GM18909 (cell line): ENCODE measurements around the gene SH3PXD2A.

ENCODE experiments used
- ATAC-seq: cut with Tn5 transposase; IDR thresholded peaks from one replicate; pipeline ENCODE4 v1.9.1; 2021; ENCODE audit warnings: mild to moderate bottlenecking; ENCODE audit not compliant: unreplicated experiment, poor library complexity

SH3PXD2A gene

GRCh38 chr10:103836861-103837260 is 18.5 kb downstream of the SH3PXD2A start:
- ATAC-seq, result no peak

- ATAC-seq, result no peak
Observed at GRCh38 chr10:103836273-103836672, 19.1 kb downstream of the SH3PXD2A start.

- ATAC-seq, result no peak
Observed at GRCh38 chr10:103835096-103836050, 20.0 kb downstream of the SH3PXD2A start.

DNA sequence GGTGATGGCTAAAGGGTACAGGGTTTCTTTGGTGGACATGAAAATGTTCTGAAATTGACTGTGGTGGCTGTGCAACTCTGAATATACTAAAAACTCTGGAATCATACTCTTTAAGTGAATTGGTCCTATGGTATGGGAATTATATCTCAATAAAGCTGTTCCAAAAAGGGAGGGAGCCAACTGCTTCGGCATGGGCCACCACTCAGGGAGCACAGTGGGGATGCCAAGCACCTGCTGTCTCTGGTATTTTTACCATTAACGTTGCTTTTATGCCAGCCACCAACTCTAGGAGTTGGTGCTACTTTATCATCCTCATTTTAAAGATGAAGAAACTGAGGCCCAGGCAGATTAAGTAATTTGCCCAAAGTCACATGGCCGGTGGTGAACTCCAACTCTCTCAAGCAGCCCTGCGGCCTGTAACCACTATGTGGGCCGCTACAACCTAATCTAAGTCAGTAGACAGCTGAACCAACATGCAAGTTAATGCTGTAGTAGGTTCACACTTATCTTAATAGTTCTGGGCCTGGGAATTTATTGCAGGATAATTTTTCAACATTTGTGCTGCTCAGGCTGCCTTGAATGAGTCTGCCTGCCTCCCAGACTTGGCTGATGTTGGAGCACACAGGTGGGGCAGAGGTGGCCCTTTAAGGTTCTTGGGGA is 20.8 kb downstream of the SH3PXD2A start:
- no peak for ATAC-seq

GRCh38 chr10:103833731-103834365 is 21.5 kb downstream of the SH3PXD2A start:
- ATAC-seq, result no peak

- ATAC-seq, result no peak
Observed at GRCh38 chr10:103832806-103833205, 22.6 kb downstream of the SH3PXD2A start.

DNA sequence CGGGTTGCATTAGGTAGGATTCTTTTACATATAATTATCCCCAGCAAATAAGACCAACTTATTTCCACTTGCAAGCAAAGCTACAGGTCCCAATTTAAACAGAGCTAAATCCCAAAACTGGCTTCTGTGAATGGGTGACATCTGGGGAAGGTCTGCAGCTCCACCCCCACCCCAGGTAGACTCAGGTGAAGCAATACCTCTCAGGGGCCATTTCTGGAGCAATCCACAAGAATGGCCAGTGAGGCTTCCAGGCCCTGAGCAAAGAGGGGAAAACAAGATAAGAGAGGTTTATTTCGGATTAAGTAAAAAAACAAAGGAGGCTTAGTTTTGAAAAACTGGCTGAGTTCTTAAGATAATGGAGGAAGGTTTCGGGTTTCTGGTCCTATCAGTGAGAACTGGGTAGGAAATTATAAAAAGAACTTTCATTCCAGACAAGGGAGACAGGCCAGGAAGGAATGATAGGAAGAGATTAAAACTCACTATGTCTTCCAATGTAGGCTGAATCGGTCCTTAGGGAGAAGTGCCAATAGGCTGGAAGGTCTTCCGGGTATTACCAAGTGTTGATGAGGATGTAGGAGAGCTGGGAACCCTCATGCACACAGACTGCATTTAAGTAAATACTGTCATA is 25.4 kb downstream of the SH3PXD2A start:
- ATAC-seq, result no peak

- no peak for ATAC-seq
Observed at GRCh38 chr10:103829278-103829677, 26.1 kb downstream of the SH3PXD2A start.

DNA sequence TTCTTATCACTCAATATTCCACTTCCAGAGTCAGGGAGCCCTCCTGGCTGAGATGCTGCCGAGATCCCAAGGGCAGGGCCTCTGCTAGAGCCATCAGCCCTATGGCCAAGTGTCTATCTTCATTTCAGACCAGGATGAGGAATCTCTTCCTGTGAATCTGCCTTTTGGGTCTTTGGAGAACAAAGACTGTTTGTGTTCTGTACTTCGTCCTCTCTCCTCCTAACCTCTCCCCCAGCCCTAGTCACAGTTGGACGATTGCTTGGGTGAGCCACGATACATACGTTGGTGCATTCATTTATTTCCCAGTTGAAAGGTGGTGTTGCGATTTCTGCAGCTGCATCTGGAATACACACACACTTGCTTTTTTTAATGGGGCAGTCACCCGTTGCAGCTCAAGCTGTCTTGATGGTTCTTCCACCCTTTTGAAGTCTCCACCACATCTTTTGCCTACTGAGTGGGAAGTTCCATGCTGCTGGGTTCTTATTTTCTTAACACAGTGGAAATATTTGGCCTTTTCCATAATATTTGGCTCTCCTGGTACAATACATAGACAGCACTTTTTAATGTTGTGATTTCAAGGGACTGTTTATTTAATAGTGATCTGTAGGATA is 26.7 kb downstream of the SH3PXD2A start:
- no peak for ATAC-seq

- ATAC-seq, result no peak
Observed at GRCh38 chr10:103828107-103828506, 27.3 kb downstream of the SH3PXD2A start.

- no peak for ATAC-seq
Observed at GRCh38 chr10:103826885-103827284, 28.5 kb downstream of the SH3PXD2A start.

- ATAC-seq, result no peak
Observed at GRCh38 chr10:103824281-103824680, 31.1 kb downstream of the SH3PXD2A start.

DNA sequence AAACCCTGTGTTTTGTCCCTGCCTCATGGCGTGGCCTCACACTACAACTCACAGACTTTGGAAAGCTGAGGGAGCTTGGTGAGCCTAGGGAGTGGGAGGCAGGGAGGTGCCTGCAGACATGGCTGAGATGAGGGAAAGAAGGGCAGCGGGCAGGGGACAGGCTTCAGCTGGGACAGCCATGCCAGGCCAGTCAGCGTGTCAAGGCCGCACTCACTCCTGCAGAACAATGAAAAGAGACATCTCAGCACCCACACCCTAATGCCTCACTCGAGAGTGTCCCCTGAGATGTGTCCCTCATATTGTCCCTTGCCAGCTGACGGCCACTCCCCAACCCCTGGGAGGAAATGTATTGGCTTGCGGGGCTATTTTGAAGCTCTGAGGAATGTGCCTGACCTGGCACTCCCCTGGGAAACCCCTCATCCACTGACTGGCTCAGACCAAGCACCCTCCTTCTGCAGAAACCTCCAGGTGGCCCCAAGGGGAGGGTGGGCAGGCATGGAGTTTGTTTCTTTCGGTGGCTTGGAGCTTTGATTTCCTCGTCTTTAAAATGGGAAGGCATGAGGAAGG is 31.6 kb downstream of the SH3PXD2A start:
- no peak for ATAC-seq

GRCh38 chr10:103822800-103823199 is 32.6 kb downstream of the SH3PXD2A start:
- ATAC-seq, result no peak

GRCh38 chr10:103822107-103822716 is 33.2 kb downstream of the SH3PXD2A start:
- no peak for ATAC-seq

GRCh38 chr10:103820101-103821062 is 35.0 kb downstream of the SH3PXD2A start:
- ATAC-seq, result no peak

DNA sequence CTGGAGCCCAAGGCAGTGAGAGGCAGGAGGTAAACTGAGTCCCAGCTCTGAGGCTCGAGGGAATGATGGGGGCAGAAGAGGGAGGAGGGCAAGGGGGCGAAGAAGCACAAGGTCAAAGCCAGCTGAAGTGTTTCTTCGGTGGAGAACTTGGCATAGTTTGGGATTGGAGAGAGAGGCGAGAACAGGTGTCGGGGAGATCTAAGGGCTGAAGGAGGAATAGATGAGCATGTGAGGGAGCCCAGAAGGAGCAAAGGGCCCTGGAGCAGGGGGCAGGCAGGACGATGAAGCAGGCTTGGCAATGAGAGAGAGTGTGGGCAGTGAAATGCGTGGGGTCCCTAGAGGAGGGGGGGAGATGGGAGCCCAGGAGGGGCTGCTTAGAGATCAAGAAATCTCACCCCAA is 35.9 kb downstream of the SH3PXD2A start:
- ATAC-seq, result no peak

GRCh38 chr10:103818765-103819374 is 36.5 kb downstream of the SH3PXD2A start:
- no peak for ATAC-seq
